WERI-Rb-1 (cell line): ENCODE measurements around the gene ARID1A.

Experiments
- DNase-seq: peaks from one replicate; pipeline ENCODE4 v3.0.0-alpha.2; 2020
- H3K27ac ChIP-seq: fragments of 250-450 bp; sonication (Bioruptor Pico); 2 replicates; pipeline ENCODE4 v1.5.1; 2020; ENCODE audit warnings: mild to moderate bottlenecking, moderate library complexity
- H3K27me3 ChIP-seq: fragments of 250-450 bp; sonication (Bioruptor Pico); 2 replicates; pipeline ENCODE4 v1.5.1; 2021; ENCODE audit warnings: mild to moderate bottlenecking, low read depth, moderate library complexity; ENCODE audit not compliant: insufficient read depth, severe bottlenecking
- H3K36me3 ChIP-seq: fragments of 250-450 bp; sonication (Bioruptor Pico); 2 replicates; pipeline ENCODE4 v1.5.1; 2020; ENCODE audit warnings: mild to moderate bottlenecking, moderate library complexity
- H3K4me3 ChIP-seq: 2 replicates; pipeline ENCODE4 v1.5.1; 2011; ENCODE audit warnings: low read depth, mild to moderate bottlenecking, control low read depth, low read length
- H3K9me3 ChIP-seq: fragments of 250-450 bp; sonication (Bioruptor Pico); 2 replicates; pipeline ENCODE4 v1.5.1; 2021; ENCODE audit warnings: mild to moderate bottlenecking, moderate library complexity; ENCODE audit not compliant: severe bottlenecking
- TF ChIP-seq, protein P1 (sequence below): IDR thresholded peaks from 2 replicates; pipeline ENCODE4 v1.5.1; 2011; ENCODE audit warnings: low read depth, mild to moderate bottlenecking, control low read depth, inconsistent platforms, low read length

The ARID1A gene

DNA sequence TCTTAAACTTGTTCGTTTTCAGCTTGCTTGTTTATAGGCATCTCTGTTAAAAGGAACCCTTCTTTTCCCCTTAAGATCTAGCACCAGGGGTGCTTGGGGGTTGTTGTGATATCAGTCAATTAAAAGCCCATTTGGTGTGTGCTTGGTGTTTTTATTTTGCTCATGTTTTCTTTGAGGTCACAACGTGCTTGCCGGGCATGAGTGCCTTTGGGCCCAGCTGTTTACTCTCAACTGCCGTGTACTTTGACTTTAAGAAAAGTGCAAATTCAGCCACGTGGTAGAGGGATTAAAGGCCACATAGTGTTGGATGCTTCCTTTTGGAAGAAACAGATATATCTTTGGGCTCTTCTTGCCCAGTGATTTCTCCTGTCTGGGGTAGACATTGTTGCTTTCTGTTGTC is 10.5 kb downstream of the ARID1A start:
- no peak for DNase-seq
- H3K4me3 ChIP-seq, result no peak overlapping the region
- no peak overlapping the region for H3K27ac ChIP-seq

DNA sequence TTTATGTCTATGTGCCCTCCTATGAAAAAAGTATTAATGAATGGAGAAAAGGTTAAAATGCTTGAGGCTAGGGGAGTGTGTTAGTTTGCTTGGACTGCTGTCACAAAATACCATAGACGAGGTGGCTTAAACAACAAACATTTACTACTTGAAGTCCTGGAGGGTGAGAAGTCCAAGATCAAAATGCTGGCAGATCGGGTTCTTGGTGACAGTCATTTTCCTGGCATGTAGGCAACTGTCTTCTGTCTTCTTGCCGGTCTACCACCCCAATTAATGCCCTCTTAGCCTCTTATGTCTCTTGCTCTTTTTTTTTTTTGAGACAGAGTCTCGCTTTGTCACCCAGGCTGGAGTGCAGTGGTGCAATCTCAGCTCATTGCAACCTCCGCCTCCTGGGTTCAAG is 15.0 kb downstream of the ARID1A start:
- H3K27me3 ChIP-seq, result no peaks in the 10 kb centered on the region
- no peak for DNase-seq
- TF ChIP-seq, protein P1, sequence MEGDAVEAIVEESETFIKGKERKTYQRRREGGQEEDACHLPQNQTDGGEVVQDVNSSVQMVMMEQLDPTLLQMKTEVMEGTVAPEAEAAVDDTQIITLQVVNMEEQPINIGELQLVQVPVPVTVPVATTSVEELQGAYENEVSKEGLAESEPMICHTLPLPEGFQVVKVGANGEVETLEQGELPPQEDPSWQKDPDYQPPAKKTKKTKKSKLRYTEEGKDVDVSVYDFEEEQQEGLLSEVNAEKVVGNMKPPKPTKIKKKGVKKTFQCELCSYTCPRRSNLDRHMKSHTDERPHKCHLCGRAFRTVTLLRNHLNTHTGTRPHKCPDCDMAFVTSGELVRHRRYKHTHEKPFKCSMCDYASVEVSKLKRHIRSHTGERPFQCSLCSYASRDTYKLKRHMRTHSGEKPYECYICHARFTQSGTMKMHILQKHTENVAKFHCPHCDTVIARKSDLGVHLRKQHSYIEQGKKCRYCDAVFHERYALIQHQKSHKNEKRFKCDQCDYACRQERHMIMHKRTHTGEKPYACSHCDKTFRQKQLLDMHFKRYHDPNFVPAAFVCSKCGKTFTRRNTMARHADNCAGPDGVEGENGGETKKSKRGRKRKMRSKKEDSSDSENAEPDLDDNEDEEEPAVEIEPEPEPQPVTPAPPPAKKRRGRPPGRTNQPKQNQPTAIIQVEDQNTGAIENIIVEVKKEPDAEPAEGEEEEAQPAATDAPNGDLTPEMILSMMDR, result no peak
- no peak overlapping the region for H3K4me3 ChIP-seq
- peaks cover 72% of the 10 kb centered on the region for H3K36me3 ChIP-seq
- no peak overlapping the region for H3K27ac ChIP-seq
- H3K9me3 ChIP-seq, result no peaks in the 10 kb centered on the region

More for the DNA sequence above, 10.5 kb downstream of the ARID1A start:
- H3K27me3 ChIP-seq, result no peaks in the 10 kb centered on the region
- H3K9me3 ChIP-seq, result no peaks in the 10 kb centered on the region
- TF ChIP-seq, protein P1, result no peak
- H3K36me3 ChIP-seq, result peaks cover 51% of the 10 kb centered on the region

DNA sequence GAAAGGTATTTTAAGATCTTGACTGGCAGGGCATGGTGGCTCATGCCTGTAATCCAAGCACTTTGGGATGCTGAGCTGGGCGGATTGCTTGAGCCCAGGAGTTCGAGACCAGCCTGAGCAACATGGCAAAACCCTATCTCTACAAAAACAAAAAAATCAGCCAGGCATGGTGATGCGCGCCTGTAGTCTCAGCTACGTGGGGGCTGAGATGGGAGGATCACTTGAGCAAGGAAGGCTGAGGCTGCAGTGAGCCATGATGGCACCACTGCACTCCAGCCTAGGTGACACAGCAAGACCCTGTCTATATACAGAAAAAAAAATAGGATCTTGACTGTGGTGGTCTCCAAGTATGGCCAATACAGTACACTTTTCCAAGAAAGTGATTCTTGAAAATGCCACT is 16.0 kb downstream of the ARID1A start:
- Histone ChIP-seq H3K27me3 (no peaks in the 10 kb centered on the region), H3K27ac (no peak overlapping the region), H3K36me3 (peaks cover 74% of the 10 kb centered on the region), H3K9me3 (no peaks in the 10 kb centered on the region), H3K4me3 (no peak overlapping the region)
- DNase-seq, result no peak
- TF ChIP-seq, protein P1, result no peak

DNA sequence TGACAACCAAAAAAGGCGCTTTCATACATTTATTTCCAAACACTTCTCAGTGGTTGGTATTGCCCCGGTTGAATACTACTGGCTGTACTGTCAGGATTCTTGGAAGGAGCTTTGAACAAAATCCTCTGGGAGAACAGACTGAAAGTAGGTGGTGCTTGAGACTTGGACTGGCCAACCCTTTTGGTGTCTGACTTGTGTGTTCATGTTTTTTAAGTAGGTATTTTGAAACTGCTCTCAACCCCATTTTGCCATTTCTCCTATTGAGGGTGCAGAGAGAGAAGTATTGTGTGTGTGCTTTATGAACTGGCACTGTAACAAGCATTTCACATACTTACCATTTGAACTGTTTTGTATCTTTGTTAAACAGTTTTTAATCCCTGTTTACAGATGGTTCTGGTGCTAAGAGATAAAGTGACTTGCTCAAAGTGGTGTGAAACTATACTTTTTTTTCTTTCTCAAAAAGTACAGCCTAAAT is 21.2 kb downstream of the ARID1A start:
- Histone ChIP-seq H3K9me3 (no peaks in the 10 kb centered on the region), H3K36me3 (peaks cover 52% of the 10 kb centered on the region), H3K27me3 (no peaks in the 10 kb centered on the region), H3K4me3 (no peak overlapping the region), H3K27ac (no peak overlapping the region)
- DNase-seq, result no peak
- TF ChIP-seq, protein P1, result no peak

DNA sequence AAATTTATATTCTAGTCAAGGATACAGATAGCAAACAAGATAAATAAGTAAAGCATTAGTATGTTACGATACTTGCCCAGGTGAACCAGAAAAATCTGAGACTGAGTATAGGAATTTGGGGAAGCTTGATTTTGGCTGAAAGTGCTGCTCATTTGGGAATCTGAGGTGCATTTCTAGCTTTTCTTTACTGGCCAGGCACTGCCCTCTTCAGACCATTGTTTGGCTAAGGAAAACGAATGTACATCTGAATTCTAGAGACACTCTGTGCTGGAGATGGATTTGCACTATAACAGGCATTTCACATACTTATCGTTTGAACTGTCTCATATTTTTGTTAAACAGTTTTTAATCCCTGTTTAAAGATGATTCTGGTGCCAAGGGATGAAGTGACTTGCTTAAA is 23.4 kb downstream of the ARID1A start:
- DNase-seq, result no peak
- Histone ChIP-seq H3K27ac (no peak overlapping the region), H3K9me3 (no peaks in the 10 kb centered on the region), H3K27me3 (no peaks in the 10 kb centered on the region), H3K4me3 (no peak overlapping the region), H3K36me3 (peaks cover 32% of the 10 kb centered on the region)
- TF ChIP-seq, protein P1, result no peak

DNA sequence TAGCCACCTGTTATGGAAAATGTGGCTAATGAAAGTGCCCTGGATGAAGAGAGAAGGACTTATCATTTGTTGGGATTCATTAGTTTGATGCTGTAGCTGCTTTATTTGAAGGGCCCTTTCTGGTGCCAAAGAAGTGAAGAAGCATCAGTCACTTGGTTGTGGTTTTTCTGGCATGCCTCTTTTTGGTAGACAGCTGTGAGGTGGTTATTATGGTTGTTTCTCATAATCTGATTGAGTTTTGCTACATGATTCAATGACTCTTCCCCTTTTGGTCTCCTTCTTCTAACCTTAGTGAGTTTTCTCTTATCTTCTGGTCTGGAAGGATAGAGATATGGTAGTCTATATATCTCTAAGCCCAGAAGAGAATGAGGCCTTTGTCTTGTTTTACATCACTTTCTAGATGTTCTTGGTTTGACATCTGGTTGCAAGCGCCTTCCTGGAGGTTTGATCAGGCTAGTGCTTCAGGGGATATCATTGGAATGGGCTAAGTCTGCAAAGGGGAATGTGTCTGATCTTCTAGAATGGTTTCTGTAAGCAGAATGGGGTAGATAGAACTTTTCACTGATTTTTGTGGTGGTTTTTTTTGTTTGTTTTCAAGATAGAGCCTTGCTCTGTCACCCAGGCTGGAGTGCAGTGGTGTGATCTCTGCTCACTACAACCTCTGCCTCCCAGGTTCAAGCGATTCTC is 26.0 kb downstream of the ARID1A start:
- H3K4me3 ChIP-seq, result no peak overlapping the region
- no peaks in the 10 kb centered on the region for H3K27me3 ChIP-seq
- DNase-seq, result no peak
- H3K27ac ChIP-seq, result peak overlapping the region; percentile 97
- TF ChIP-seq, protein P1, result no peak
- no peaks in the 10 kb centered on the region for H3K9me3 ChIP-seq
- peaks cover 14% of the 10 kb centered on the region for H3K36me3 ChIP-seq
